ENCODE data around the gene TCERG1L.

The TCERG1L gene, protein sequence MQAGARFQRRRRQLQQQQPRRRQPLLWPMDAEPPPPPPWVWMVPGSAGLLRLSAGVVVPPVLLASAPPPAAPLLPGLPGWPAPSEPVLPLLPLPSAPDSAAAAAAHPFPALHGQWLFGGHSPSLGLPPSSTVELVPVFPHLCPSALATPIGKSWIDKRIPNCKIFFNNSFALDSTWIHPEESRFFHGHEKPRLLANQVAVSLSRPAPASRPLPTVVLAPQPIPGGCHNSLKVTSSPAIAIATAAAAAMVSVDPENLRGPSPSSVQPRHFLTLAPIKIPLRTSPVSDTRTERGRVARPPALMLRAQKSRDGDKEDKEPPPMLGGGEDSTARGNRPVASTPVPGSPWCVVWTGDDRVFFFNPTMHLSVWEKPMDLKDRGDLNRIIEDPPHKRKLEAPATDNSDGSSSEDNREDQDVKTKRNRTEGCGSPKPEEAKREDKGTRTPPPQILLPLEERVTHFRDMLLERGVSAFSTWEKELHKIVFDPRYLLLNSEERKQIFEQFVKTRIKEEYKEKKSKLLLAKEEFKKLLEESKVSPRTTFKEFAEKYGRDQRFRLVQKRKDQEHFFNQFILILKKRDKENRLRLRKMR

DNA sequence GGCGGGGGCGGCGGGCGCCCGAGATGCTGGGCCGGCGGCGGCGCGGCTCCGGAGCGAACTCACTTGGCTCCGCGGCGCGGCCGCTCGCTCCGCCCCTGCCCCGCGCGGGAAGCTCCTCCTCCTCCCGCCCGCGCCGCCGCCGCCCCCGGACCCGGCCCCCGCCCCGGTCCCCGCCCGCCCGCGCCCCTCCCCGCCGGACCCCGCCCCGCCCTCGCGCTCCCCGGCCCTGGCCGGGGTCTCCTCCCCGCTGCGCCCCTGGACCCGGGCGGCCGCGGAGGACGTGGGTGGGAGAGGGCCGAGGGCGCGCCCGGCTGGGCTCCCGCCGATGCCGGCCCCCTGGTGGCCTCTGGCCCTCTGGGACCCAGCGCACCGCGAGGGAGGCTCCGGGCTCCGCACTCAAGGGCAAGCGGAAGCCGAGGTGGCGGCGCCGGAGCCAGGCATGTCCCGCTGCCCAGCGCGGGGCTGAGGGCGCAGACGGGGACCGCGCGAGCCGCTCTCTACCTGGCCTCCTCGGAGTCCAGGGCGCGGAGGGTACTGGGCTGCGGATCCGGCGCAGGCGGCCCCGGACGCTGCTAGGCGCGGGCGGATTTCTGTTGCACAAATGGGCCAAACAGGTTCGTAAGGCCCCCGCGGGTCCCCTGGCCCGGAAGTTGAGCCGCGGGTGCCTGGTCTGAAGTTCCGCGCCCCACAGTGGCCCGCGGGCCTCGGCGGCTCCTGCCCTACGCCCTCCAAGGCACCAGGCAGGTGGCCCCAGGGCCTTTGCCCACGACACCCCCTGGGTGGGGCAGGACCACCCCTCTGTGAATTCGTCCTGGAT is at the start of gene TCERG1L:
TSS of gene TCERG1L (minus strand) at position 61 of the 817 bp plus-strand sequence. CDS start 86 bp downstream, outside the sequence.
- Histone ChIP-seq H2AFZ (ENCODE audit: low read depth, low read length) (peak within 1 kb of the TSS; percentile 61), H3K4me3 (ENCODE audit: low read length) (no peak within 1 kb of the TSS), H3K9me3 (ENCODE audit: low read length) (peaks cover 1% of the 10 kb centered on the region), H3K27me3 (ENCODE audit: insufficient read depth, low read length) (peaks cover 50% of the 10 kb centered on the region), H3K4me1 (ENCODE audit: insufficient read depth, low read length) (no peaks in the 10 kb centered on the region), H3K36me3 (ENCODE audit: insufficient read depth, low read length) (no peaks in the 10 kb centered on the region)

DNA sequence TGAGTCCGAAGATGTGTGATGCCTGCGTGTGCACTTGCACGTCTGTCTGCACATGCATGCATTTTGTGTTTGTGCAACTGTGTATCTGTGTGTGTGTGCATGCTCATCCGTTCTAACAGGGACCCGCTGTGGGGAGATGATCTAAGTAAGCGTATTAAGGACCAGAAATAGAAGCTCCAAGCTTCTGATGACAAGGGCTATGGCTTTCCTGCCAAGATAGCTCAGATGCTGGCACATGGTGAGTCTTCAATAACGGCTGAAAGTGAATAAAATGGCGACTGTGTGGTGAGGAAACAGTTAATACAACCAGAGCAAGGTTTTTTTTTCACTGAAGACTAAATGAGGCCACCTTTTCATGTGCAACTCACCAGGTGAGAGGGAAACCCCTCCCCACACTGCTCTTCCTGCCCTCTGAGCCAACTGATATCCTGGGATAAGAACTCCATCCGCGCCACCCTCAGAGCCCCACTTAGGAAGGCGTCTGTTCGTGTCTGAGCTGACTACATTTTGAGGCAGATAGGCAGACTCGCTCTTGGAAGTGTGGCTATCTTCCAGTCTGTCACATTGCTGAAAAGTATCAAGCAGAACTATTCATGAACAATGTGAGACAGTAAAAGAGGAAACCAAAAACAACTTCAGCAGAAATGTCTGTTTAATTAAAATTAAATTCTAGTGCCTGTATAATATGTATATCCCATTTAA is 47.4 kb upstream of the TCERG1L start:
- no peaks in the 10 kb centered on the region for H3K36me3 ChIP-seq (ENCODE audit: insufficient read depth, low read length)
- no peaks in the 10 kb centered on the region for H3K4me1 ChIP-seq (ENCODE audit: insufficient read depth, low read length)
- peaks cover 3% of the 10 kb centered on the region for H3K27me3 ChIP-seq (ENCODE audit: insufficient read depth, low read length)
- no peaks in the 10 kb centered on the region for H3K9me3 ChIP-seq (ENCODE audit: low read length)
- H2AFZ ChIP-seq (ENCODE audit: low read depth, low read length) = no peak overlapping the region
- no peak overlapping the region for H3K4me3 ChIP-seq (ENCODE audit: low read length)

DNA sequence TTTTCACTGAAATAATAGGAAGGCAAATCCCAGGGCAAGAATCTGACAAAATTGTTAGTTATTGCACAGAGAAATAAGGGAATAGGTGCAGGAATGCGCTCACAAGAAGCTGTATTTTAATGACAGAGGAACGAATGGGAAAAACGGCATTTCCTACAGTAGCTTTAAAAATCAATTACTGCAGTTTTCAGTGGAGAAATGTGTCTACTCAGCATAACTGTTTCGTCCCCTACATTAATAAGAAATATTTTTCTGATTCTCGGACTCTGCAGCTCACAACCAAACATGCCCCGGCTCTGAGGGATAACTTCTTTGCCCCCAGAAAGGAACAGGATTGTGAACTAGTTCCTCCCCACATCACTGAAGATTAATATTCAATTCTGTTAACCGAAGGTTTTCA is 44.9 kb upstream of the TCERG1L start:
- Histone ChIP-seq H3K36me3 (ENCODE audit: insufficient read depth, low read length) (no peaks in the 10 kb centered on the region), H3K9me3 (ENCODE audit: low read length) (no peaks in the 10 kb centered on the region), H3K27me3 (ENCODE audit: insufficient read depth, low read length) (peaks cover 3% of the 10 kb centered on the region), H2AFZ (ENCODE audit: low read depth, low read length) (no peak overlapping the region), H3K4me3 (ENCODE audit: low read length) (no peak overlapping the region), H3K4me1 (ENCODE audit: insufficient read depth, low read length) (no peaks in the 10 kb centered on the region)

DNA sequence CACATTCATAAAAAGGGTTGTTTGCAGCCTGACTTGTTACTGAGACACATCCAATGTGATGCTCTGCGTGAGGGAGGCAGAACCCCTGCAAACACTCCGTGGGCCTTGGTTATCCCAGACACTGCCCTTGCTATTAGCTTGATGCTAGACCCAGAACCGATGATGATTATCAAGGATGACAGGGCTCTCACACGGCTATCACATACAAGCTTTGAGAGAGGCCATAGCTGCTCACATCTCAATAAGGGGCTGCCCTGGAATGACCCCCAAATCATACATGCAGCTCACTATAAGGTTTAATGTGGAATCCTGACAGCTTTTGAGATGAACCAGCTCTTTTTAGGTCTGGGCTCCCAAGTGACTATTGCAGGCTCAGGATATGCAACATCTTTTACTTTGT is 44.4 kb upstream of the TCERG1L start:
- Histone ChIP-seq H3K4me1 (ENCODE audit: insufficient read depth, low read length) (no peaks in the 10 kb centered on the region), H3K9me3 (ENCODE audit: low read length) (no peaks in the 10 kb centered on the region), H3K27me3 (ENCODE audit: insufficient read depth, low read length) (peaks cover 3% of the 10 kb centered on the region), H3K4me3 (ENCODE audit: low read length) (no peak overlapping the region), H3K36me3 (ENCODE audit: insufficient read depth, low read length) (no peaks in the 10 kb centered on the region), H2AFZ (ENCODE audit: low read depth, low read length) (no peak overlapping the region)

DNA sequence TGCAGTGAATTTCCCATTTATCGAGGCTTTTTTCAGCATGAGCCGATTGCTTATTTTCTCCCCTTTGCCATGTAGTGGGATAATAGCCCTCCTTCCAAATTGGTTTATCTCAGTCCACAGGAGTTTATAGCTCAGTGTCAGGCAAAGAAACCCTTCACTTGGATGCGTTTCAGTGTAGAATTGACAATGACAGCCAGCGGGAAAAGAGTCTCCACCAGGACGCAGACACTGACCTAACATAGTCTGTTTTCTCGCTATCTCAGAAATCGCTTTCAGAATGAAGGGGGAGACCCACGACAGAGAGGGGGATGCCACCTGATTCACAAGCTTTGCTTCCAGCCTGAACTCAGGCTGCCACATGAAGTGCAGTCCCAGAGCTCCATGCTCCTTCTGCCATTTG is 43.5 kb upstream of the TCERG1L start:
- Histone ChIP-seq H3K9me3 (ENCODE audit: low read length) (no peaks in the 10 kb centered on the region), H2AFZ (ENCODE audit: low read depth, low read length) (no peak overlapping the region)

DNA sequence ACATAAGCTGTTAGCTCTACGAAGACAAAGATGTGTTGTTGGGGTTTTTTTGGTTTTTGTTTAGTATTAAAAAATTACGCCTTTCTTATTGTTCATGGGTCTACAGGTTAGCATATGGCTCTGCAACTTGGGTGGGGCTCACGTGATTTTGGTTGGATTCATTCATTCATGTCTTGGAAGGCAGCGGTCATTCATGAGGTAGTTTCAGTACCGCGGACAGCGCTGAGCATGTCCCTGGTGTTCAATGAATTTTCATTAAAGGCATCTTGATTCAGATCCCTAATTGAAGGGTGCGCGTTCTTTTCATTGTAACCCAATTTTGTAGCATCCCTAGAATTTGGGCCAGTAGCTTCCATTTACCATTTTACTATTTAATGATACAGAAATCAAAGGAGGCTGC is 42.9 kb upstream of the TCERG1L start:
- H3K4me1 ChIP-seq (ENCODE audit: insufficient read depth, low read length) = no peaks in the 10 kb centered on the region
- no peak overlapping the region for H3K4me3 ChIP-seq (ENCODE audit: low read length)
- H2AFZ ChIP-seq (ENCODE audit: low read depth, low read length) = no peak overlapping the region
- peaks cover 3% of the 10 kb centered on the region for H3K27me3 ChIP-seq (ENCODE audit: insufficient read depth, low read length)
- H3K9me3 ChIP-seq (ENCODE audit: low read length) = no peaks in the 10 kb centered on the region
- H3K36me3 ChIP-seq (ENCODE audit: insufficient read depth, low read length) = no peaks in the 10 kb centered on the region

More for the DNA sequence above, 43.5 kb upstream of the TCERG1L start:
- peaks cover 3% of the 10 kb centered on the region for H3K27me3 ChIP-seq (ENCODE audit: insufficient read depth, low read length)
- no peak overlapping the region for H3K4me3 ChIP-seq (ENCODE audit: low read length)
- H3K4me1 ChIP-seq (ENCODE audit: insufficient read depth, low read length) = no peaks in the 10 kb centered on the region
- H3K36me3 ChIP-seq (ENCODE audit: insufficient read depth, low read length) = no peaks in the 10 kb centered on the region

DNA sequence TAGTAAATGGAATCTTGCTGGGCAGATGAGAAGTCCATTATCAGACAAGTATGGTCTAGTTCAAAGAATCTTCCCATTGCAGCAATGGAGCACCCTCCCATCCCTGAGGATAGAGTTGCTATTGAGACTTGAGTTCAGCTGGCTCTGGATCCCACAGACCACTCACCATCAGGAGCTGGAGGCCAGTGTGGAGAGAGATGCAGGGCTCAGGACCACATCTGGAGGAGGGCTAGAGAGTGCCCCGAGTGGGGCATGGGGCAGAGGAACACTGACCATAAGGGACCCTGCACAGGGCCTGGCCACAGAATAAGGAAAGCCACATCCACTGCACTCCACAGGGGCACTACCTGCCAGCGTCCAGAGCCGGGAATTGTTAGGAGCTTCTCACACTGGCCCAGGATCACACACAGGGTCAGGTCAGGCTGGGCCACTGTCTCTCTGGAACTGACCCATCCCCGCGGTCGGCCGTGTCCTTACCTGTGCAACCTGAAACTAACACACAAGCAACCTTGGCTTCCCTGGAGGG is 41.3 kb upstream of the TCERG1L start:
- no peaks in the 10 kb centered on the region for H3K36me3 ChIP-seq (ENCODE audit: insufficient read depth, low read length)
- H3K9me3 ChIP-seq (ENCODE audit: low read length) = no peaks in the 10 kb centered on the region
- H3K27me3 ChIP-seq (ENCODE audit: insufficient read depth, low read length) = peaks cover 3% of the 10 kb centered on the region
- H2AFZ ChIP-seq (ENCODE audit: low read depth, low read length) = no peak overlapping the region
- no peak overlapping the region for H3K4me3 ChIP-seq (ENCODE audit: low read length)
- H3K4me1 ChIP-seq (ENCODE audit: insufficient read depth, low read length) = no peaks in the 10 kb centered on the region

DNA sequence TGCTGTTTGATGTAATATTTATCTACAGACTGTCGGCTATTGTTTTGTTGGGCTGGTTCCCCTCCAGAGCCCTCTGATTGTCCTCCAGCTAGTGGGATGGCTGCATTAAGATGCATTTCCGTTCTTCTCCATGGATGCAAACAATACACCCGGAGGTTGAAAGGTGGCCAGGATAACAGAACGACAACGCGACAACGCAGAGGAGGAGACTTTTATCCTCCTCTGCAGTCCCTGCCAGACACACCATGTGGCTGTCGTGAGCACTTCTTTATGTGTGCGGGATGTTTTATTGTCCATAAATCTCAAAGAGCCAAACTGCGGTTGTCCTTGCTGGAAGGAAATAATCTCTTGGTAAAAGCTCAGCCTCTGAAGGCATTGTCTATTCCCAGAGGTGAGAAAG is 39.1 kb upstream of the TCERG1L start:
- Histone ChIP-seq H3K9me3 (ENCODE audit: low read length) (no peaks in the 10 kb centered on the region), H3K27me3 (ENCODE audit: insufficient read depth, low read length) (no peaks in the 10 kb centered on the region), H3K4me3 (ENCODE audit: low read length) (no peak overlapping the region), H3K36me3 (ENCODE audit: insufficient read depth, low read length) (no peaks in the 10 kb centered on the region), H2AFZ (ENCODE audit: low read depth, low read length) (no peak overlapping the region), H3K4me1 (ENCODE audit: insufficient read depth, low read length) (no peaks in the 10 kb centered on the region)

DNA sequence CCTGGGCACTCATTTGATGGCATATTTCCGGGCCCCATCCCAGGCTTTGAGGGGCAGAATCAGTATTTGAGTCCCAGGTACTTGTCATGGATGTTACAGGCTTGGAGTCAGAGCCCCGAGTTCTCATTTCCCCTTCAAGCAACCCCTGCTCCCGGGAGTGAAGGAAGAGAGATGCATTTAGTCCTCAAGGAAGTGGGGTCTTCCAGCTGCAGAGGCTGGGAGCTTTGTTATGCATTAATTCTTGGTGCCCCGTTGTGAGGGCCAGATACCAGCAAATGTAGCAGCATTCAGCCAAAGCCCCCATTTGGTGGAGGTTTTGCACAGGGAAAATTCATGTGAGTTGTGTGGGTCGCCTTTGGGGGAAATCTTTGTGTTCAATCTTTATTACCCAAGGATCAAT is 38.7 kb upstream of the TCERG1L start:
- H2AFZ ChIP-seq (ENCODE audit: low read depth, low read length) = no peak overlapping the region
- no peaks in the 10 kb centered on the region for H3K4me1 ChIP-seq (ENCODE audit: insufficient read depth, low read length)
- H3K27me3 ChIP-seq (ENCODE audit: insufficient read depth, low read length) = no peaks in the 10 kb centered on the region
- H3K36me3 ChIP-seq (ENCODE audit: insufficient read depth, low read length) = no peaks in the 10 kb centered on the region
- H3K9me3 ChIP-seq (ENCODE audit: low read length) = no peaks in the 10 kb centered on the region
- H3K4me3 ChIP-seq (ENCODE audit: low read length) = no peak overlapping the region

DNA sequence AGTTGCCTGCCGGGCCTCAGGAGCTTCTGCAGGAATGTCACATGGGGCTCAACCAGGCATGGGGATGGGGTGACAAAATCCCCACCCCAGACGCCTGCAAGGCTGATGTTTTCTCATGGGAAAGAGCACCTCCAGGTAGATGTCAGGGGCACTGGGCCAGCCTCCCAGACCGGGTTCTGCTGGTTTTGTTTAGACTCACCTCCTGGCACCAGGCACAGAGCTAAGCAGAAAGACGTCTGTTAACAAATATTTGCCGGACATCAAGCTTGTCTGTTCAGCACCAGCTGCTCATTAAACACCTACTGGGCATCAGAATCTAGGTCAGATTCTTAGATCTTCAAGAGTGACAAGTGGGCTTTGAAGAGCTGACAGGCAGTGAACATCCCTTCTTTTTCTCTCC is 34.9 kb upstream of the TCERG1L start:
- H3K4me1 ChIP-seq (ENCODE audit: insufficient read depth, low read length) = no peaks in the 10 kb centered on the region

DNA sequence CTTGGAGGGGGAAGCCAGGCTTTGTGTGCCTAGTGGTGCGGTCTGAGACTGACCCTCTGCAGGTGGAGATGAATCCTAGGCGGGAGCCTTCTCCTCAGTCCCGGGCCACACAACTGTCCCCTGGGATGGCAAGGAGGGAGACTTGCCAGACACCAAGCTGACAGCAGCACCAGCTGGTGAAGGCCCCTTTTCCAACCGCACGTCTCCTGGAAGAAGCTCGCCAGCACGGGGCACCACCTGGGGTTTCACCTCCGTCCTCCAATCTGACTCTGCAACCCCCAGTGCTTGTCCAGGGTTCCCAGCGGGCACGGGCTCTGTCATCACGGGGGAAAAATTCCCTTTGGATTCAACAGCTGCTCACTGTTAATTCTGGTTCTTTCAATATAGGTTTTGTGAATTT is 34.2 kb upstream of the TCERG1L start:
- no peak overlapping the region for H3K4me3 ChIP-seq (ENCODE audit: low read length)

More for the DNA sequence above, 34.9 kb upstream of the TCERG1L start:
- Histone ChIP-seq H3K27me3 (ENCODE audit: insufficient read depth, low read length) (no peaks in the 10 kb centered on the region), H3K4me3 (ENCODE audit: low read length) (no peak overlapping the region), H2AFZ (ENCODE audit: low read depth, low read length) (no peak overlapping the region), H3K9me3 (ENCODE audit: low read length) (no peaks in the 10 kb centered on the region), H3K36me3 (ENCODE audit: insufficient read depth, low read length) (no peaks in the 10 kb centered on the region)

DNA sequence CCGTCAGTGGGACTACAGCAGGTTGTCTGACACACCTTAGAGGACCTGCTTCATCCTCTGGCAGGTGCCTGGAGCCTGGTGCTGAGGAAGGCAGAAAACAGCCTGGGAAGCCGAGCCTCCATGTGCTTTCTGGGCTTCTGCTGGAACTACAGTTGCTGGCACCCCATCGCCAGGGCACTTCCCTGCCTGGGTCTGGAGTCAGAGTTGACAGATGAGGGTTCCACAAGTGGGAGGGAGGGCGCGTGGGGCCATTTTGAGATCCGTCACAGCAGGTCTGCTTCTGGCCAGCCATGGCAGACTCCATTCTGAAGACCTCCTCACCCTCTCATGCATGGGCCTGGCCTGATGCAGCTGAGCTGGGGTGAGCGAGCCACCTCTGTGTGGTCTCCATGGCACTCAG is 33.2 kb upstream of the TCERG1L start:
- Histone ChIP-seq H3K36me3 (ENCODE audit: insufficient read depth, low read length) (no peaks in the 10 kb centered on the region), H3K9me3 (ENCODE audit: low read length) (no peaks in the 10 kb centered on the region), H3K4me1 (ENCODE audit: insufficient read depth, low read length) (no peaks in the 10 kb centered on the region), H2AFZ (ENCODE audit: low read depth, low read length) (no peak overlapping the region), H3K4me3 (ENCODE audit: low read length) (no peak overlapping the region), H3K27me3 (ENCODE audit: insufficient read depth, low read length) (no peaks in the 10 kb centered on the region)

More for the DNA sequence above, 34.2 kb upstream of the TCERG1L start:
- no peaks in the 10 kb centered on the region for H3K27me3 ChIP-seq (ENCODE audit: insufficient read depth, low read length)
- no peaks in the 10 kb centered on the region for H3K9me3 ChIP-seq (ENCODE audit: low read length)
- no peaks in the 10 kb centered on the region for H3K36me3 ChIP-seq (ENCODE audit: insufficient read depth, low read length)
- no peak overlapping the region for H2AFZ ChIP-seq (ENCODE audit: low read depth, low read length)
- no peaks in the 10 kb centered on the region for H3K4me1 ChIP-seq (ENCODE audit: insufficient read depth, low read length)

Data from neuron (in vitro differentiated cells).